ENCODE data around the gene TRPM5. TPM values are rescaled to one million over a fixed set of nuclear protein-coding genes. Genes with fewer than 3 reads are reported as not detected.

The TRPM5 gene
- total and polyA plus RNA-seq, 9 of the 15 experiments (the other 6 are each of a cell fraction or from before 2014, with no cell fraction given): not detected

DNA sequence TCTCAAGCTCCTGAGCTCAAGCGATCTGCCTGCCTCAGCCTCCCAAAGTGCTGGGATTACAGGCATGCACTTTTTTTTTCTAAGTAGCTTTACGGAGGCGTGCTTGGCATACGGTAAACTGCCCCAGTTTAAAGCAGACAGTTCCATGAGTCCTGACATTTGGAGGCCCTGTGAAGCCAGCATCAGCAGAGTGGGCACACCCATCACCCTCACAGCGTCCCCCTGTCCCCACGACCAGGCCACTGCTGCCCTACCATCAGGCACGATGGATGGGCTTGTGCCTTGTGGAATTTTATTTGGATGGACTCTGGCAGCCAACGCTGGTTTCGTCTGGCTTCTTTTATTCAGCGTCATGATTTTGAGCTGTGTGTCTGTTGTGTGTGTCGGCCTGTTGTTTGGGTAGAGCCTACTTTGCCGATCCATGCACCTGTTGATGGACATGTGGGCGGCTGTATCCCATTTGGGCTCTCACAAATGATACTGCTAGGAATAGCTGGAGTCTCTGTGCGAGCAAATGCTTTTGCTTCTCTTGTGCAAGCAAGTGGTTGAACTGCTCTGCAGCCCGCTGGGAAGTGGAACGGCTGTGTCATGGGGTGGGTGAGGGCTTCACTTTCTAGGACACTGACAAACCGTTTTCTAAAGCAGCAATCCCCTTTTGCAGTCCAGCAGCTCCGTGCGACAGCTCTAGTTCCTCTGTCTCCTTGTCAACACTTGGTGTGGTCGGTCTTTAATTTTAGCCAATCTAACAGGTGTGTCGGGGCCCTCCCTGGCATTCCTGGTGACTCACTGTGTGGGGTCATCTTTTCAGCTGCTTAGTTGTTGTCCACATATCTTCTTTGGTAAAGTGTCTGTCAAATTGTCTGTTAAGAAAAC is 24.3 kb upstream of the TRPM5 start:
- DNase-seq (ENCODE audit: extremely low read depth in 1 of 4, low spot score in 3 of 4) (peak in 2 of 4 experiments; percentile 5 to 8), ATAC-seq (no peak), FAIRE-seq (no peak)
- Histone ChIP-seq H3K79me2 (ENCODE audit: control insufficient read depth, insufficient read depth, low read length) (no peaks in the 10 kb centered on the region), H3K27ac (ENCODE audit: extremely low read depth, low read depth, low read length) (no peak overlapping the region), H3K4me1 (replicated peaks in 1 of 2; ENCODE audit: control insufficient read depth in 2 of 2, insufficient read depth in 2 of 2, low read length in 2 of 2) (peaks cover 0 to 18% of the 10 kb centered on the region in 2 experiments; a peak in 1 of 5 replicates), H3K4me3 (no peak overlapping the region), H3K4me2 (ENCODE audit: insufficient read depth, low read length) (no peak overlapping the region), H3K27me3 (ENCODE audit: control insufficient read depth in 2 of 2, insufficient read depth in 2 of 2, low read length in 2 of 2) (peaks cover 16 to 68% of the 10 kb centered on the region in 2 experiments; a peak in 4 of 5 replicates), H3K36me3 (ENCODE audit: control insufficient read depth, insufficient read depth, low read length) (no peaks in the 10 kb centered on the region), H4K20me1 (replicated peaks; ENCODE audit: control insufficient read depth, insufficient read depth, low read length) (no peaks in the 10 kb centered on the region), H3K9me3 (replicated peaks; ENCODE audit: control insufficient read depth, insufficient read depth, low read depth, low read length) (no peaks in the 10 kb centered on the region), H3K9ac (ENCODE audit: insufficient read depth in 1 of 2, low read depth in 2 of 2, low read length in 2 of 2) (no peak overlapping the region), H3K9me1 (ENCODE audit: control insufficient read depth, insufficient read depth, low read length) (peaks cover 2% of the 10 kb centered on the region), H2AFZ (ENCODE audit: low read depth, low read length) (no peak overlapping the region)
- BruUV-seq (replicated peaks): no TSS peak
- intact Hi-C loops (cut with micrococcal nuclease): no loop called here
- TF ChIP-seq ZNF449 (CRISPR knock-in tag; IDR thresholded peaks at IDR 0.05) (no peak), ZNF407 (IDR thresholded peaks at IDR 0.05; ENCODE audit: low read depth) (peak; percentile 34; the same call in 1 of the 2 replicates)
- ChIA-PET POLR2A (no interaction called here), CTCF (ENCODE audit: low intra/inter-chr PET ratio) (no interaction called here)
- in situ Hi-C loops (cut with MboI): no loop called here
- WGBS (ENCODE audit: insufficient coverage, low coverage, missing lambda C conversion rate): 2% methylated on average over 20 of the region's 21 CpGs

Measured in K562 (cell line).